ENCODE measurements around the gene RNF167. TPM values are rescaled to one million over a fixed set of nuclear protein-coding genes. Genes with fewer than 3 reads are reported as not detected.

RNF167 gene
- total RNA-seq = 119 and 125 TPM in 2 replicates

DNA sequence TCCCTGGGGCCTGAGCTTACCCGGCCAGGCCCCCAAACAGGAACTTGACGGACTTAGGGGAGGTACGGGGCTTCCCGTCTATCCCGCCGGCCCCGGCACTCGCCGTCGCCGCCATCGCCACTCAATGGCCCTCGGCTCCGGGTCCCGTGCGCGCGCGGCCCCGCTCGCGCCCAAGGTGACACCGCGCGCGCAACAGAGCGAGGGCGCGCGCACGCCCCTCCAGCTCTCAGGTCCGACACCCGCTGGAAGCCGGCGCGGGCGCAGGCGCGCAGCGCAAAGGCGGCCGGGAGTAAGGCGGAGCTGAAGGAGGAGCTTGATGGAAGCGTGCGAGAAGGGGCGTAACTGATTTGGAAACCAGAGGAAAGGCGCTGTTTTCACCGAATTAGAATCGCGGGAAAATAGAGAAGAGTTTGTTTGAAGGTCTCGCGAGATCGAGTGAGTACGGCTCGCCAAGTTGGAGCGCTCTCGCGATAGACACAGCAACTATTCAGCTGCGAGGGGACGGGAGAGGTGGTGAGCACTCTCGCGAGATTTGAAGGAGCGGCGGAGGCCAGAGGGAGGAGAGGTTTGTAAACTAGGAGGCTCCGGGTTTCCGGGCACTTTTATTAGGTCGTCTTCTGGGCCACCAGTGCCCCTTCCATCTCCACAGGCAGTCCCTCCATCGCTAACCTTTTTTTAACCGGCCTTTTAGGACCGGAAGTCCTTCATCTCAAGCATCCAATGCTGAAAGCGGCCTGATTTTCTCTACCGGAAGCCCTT is at the start of gene RNF167, which contains the start of gene SLC25A11:
RNF167 (plus strand) TSS at position 473 of the 759 bp plus-strand sequence. CDS start 642 bp downstream, outside the sequence.
SLC25A11 (minus strand) TSS at position 251 of the 759 bp plus-strand sequence; CDS start at position 115, 136 bp downstream.
- peak within 1 kb of the TSS; percentile 92 for H3K27ac Mint-ChIP-seq
- DNase-seq = peak; percentile 100
- peaks cover 52% of the 10 kb centered on the region for H3K4me1 Mint-ChIP-seq
- no peaks in the 10 kb centered on the region for H3K27me3 Mint-ChIP-seq
- intact Hi-C loops (cut with micrococcal nuclease) = loop anchor here (1.0 to 10.0 kb wide), 4 partner anchors 8 to 575 kb away; partner anchors contain the start of genes CHRNE, NUP88, PFN1 and UBE2G1
- no peaks in the 10 kb centered on the region for H3K9me3 Mint-ChIP-seq
- peaks cover 72% of the 10 kb centered on the region for H3K36me3 Mint-ChIP-seq (ENCODE audit: low read depth)
- peak within 1 kb of the TSS; percentile 95 for H3K4me3 Mint-ChIP-seq

DNA sequence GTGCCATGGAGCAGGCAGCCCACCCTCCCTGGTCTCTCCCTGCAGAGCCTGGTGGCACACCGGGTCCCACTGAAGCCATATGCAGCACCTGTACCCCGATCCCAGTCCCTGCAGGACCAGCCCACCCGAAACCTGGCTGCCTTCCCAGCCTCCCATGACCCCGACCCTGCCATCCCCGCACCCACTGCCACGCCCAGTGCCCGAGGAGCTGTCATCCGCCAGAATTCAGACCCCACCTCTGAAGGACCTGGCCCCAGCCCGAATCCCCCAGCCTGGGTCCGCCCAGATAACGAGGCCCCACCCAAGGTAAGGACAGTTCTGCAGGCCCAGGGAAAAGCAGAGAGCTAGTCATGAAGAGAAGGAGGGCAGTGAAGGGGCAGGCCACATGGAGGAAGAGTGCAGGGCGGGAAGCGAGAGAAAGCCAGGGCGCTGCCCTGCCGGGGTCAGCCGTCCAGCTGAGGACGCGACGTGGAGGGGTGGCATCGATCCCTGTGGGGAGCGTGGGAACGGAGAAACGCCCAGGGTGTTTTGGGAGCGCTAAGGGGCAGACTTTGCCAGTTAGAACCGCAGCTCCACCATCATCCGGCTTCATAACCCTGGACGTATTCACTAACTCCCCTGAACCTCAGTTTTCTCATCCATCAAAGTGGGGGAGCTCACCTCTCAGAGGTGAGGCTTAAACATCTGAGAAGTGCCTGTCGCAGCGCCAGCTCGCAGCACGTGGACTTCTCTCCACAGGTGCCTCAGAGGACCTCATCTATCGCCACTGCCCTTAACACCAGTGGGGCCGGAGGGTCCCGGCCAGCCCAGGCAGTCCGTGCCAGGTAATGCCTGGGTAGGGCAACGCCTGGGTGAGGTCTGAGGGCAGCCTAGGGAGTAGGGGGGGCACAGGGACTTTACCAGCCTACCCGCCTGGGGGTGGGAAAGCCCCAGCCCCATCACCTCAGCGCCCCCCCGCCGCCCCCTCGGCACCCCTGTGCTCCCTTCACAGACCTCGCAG is 48.4 kb upstream of the RNF167 start:
- H3K36me3 Mint-ChIP-seq (ENCODE audit: low read depth) = peaks cover 41% of the 10 kb centered on the region

DNA sequence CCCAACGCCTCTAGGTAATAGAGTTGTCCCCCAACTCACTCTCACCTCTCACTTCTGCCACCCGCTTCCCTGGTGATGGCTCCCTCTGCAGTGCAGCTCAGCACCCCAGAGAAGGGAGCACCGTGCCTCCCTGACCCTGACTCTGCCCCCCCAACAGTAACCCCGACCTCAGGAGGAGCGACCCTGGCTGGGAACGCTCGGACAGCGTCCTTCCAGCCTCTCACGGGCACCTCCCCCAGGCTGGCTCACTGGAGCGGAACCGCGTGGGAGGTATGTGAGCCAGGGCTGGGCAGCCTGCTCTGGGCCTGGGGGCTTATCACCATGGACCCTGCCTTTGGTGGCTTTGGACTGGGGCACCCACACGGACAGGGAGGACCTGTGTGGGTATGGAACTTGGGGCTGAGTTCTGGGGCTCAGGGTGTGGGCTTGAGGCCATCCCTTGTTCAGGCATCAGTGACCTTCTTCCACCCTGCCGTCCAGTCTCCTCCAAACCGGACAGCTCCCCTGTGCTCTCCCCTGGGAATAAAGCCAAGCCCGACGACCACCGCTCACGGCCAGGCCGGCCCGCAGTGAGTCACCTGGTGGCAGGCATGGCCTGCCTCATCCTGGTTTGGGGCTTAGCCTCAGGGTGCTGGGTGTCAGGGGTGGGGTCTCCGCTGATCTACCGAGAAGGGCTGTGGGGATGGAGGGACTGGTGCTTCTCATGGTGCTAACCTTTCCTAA is 47.4 kb upstream of the RNF167 start:
- no peaks in the 10 kb centered on the region for H3K27me3 Mint-ChIP-seq
- H3K9me3 Mint-ChIP-seq = no peaks in the 10 kb centered on the region
- intact Hi-C loops (cut with micrococcal nuclease) = no loop called here
- H3K27ac Mint-ChIP-seq = no peak overlapping the region
- no peaks in the 10 kb centered on the region for H3K4me1 Mint-ChIP-seq
- H3K36me3 Mint-ChIP-seq (ENCODE audit: low read depth) = peaks cover 34% of the 10 kb centered on the region
- no peak overlapping the region for H3K4me3 Mint-ChIP-seq
- no peak for DNase-seq

More for the DNA sequence above, 48.4 kb upstream of the RNF167 start:
- intact Hi-C loops (cut with micrococcal nuclease) = no loop called here
- H3K4me3 Mint-ChIP-seq = no peak overlapping the region
- H3K4me1 Mint-ChIP-seq = no peaks in the 10 kb centered on the region
- no peaks in the 10 kb centered on the region for H3K27me3 Mint-ChIP-seq
- H3K9me3 Mint-ChIP-seq = no peaks in the 10 kb centered on the region
- DNase-seq = no peak
- no peak overlapping the region for H3K27ac Mint-ChIP-seq

DNA sequence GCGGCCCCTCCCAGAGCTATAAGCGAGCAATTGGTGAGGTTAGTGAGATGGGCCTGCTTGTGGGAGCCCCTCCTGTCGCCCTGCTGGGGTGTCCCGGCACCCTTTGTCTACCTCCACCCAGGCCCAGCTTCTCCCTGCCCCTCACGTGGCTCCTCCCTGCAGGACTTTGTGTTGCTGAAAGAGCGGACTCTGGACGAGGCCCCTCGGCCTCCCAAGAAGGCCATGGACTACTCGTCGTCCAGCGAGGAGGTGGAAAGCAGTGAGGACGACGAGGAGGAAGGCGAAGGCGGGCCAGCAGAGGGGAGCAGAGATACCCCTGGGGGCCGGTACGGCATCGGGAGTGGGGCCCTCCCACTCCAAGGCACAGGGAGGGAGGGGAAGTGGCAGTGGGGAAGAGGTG is 46.8 kb upstream of the RNF167 start:
- no peak for DNase-seq
- no peaks in the 10 kb centered on the region for H3K9me3 Mint-ChIP-seq
- intact Hi-C loops (cut with micrococcal nuclease) = no loop called here
- H3K27me3 Mint-ChIP-seq = no peaks in the 10 kb centered on the region
- peaks cover 32% of the 10 kb centered on the region for H3K36me3 Mint-ChIP-seq (ENCODE audit: low read depth)
- H3K27ac Mint-ChIP-seq = no peak overlapping the region
- H3K4me1 Mint-ChIP-seq = no peaks in the 10 kb centered on the region
- no peak overlapping the region for H3K4me3 Mint-ChIP-seq

DNA sequence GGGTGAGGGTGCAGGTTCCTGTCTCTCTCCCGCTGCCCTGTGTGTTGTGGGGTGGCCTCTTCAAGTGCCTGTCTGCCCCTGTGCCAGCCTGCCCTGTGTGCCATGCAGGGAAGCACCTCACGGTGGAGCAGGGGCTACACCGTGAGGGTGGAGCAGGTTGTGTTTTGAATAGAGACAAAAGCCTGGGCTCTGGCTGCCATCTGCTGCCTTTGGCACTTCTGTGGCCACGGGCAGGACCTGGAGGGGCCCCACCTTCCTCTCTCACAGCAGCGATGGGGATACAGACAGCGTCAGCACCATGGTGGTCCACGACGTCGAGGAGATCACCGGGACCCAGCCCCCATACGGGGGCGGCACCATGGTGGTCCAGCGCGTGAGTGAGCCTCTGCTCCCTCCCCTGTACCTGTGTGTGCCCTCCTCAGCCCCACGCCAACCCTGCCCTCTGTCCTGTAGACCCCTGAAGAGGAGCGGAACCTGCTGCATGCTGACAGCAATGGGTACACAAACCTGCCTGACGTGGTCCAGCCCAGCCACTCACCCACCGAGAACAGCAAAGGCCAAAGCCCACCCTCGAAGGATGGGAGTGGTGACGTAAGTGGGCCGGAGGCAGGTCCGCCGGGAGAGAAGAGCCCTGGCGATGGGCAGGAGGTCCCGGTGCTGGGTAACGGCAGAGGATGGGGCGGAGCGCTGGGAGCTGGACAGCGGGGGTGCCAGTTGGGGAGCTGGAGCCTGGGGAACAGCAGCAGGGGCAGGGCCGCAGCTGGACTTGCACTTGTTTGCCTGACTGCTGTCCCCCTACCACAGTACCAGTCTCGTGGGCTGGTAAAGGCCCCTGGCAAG is 46.1 kb upstream of the RNF167 start:
- no peaks in the 10 kb centered on the region for H3K27me3 Mint-ChIP-seq
- H3K4me3 Mint-ChIP-seq = no peak overlapping the region
- peaks cover 31% of the 10 kb centered on the region for H3K36me3 Mint-ChIP-seq (ENCODE audit: low read depth)
- H3K9me3 Mint-ChIP-seq = no peaks in the 10 kb centered on the region
- peaks cover 3% of the 10 kb centered on the region for H3K4me1 Mint-ChIP-seq
- intact Hi-C loops (cut with micrococcal nuclease) = no loop called here
- no peak for DNase-seq
- no peak overlapping the region for H3K27ac Mint-ChIP-seq

DNA sequence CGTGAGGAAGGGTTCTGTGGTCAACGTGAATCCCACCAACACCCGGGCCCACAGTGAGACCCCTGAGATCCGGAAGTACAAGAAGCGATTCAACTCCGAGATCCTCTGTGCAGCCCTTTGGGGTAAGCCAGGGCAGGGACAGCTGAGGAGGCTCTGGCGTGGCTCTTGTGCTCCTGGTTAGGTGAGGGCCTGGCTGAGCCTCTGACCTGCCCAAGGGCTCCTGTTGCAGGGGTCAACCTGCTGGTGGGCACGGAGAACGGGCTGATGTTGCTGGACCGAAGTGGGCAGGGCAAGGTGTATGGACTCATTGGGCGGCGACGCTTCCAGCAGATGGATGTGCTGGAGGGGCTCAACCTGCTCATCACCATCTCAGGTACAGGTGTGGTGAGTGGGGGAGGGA is 44.9 kb upstream of the RNF167 start:
- Mint-ChIP-seq H3K4me1 (peaks cover 9% of the 10 kb centered on the region), H3K36me3 (ENCODE audit: low read depth) (peaks cover 28% of the 10 kb centered on the region)

DNA sequence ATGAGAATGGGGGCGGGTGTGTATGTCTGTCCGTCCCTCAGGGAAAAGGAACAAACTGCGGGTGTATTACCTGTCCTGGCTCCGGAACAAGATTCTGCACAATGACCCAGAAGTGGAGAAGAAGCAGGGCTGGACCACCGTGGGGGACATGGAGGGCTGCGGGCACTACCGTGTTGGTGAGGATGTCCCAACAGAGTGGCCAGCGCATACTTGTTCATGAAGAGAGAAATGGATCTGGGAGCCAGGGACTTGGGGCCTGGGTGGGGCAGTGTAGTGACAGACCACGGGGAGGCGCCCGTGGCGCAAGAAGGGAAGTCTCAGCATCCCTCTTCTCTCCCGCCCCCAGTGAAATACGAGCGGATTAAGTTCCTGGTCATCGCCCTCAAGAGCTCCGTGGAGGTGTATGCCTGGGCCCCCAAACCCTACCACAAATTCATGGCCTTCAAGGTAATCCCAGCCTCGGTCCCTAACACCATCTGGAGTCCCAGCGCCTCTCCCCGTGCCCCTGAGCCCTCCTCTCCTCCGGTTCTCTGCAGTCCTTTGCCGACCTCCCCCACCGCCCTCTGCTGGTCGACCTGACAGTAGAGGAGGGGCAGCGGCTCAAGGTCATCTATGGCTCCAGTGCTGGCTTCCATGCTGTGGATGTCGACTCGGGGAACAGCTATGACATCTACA is 44.3 kb upstream of the RNF167 start:
- no peak for DNase-seq
- H3K4me3 Mint-ChIP-seq = no peak overlapping the region
- peaks cover 9% of the 10 kb centered on the region for H3K4me1 Mint-ChIP-seq
- H3K36me3 Mint-ChIP-seq (ENCODE audit: low read depth) = peaks cover 26% of the 10 kb centered on the region
- H3K9me3 Mint-ChIP-seq = no peaks in the 10 kb centered on the region
- no peak overlapping the region for H3K27ac Mint-ChIP-seq
- intact Hi-C loops (cut with micrococcal nuclease) = no loop called here
- peaks cover 3% of the 10 kb centered on the region for H3K27me3 Mint-ChIP-seq

More for the DNA sequence above, 44.9 kb upstream of the RNF167 start:
- Mint-ChIP-seq H3K27ac (no peak overlapping the region), H3K27me3 (peaks cover 3% of the 10 kb centered on the region), H3K4me3 (no peak overlapping the region), H3K9me3 (no peaks in the 10 kb centered on the region)
- intact Hi-C loops (cut with micrococcal nuclease) = no loop called here
- no peak for DNase-seq

DNA sequence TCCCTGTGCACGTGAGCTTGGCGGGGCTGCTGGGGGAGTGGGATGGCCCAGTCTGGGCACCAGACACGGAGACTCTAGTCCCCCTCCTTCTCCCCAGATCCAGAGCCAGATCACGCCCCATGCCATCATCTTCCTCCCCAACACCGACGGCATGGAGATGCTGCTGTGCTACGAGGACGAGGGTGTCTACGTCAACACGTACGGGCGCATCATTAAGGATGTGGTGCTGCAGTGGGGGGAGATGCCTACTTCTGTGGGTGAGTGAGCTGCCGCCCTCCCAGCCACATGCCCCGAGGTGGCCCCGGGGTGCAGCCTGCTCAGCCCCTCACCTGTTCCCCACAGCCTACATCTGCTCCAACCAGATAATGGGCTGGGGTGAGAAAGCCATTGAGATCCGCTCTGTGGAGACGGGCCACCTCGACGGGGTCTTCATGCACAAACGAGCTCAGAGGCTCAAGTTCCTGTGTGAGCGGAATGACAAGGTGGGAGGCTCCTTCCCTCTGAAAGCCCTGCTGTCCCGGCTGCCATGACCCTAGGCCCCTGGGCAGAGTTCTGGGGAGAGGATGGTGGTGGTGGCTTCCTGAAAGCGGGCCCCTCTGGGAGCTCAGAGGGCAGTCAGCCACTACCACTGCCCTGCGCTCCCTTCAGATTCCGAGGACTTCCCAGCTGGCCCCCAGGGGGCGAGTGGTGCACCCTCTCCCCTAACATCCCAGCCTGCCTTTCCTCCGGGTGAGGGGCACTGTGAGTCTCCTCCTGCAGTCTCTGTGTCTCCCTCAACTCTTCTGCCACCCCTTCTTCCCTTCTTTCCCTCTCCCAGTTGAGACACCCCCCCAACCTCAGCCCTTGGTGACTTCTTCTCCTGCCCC is 43.5 kb upstream of the RNF167 start:
- Mint-ChIP-seq H3K4me3 (no peak overlapping the region), H3K9me3 (no peaks in the 10 kb centered on the region), H3K36me3 (ENCODE audit: low read depth) (peaks cover 21% of the 10 kb centered on the region), H3K4me1 (peaks cover 9% of the 10 kb centered on the region), H3K27me3 (peaks cover 3% of the 10 kb centered on the region), H3K27ac (no peak overlapping the region)
- no peak for DNase-seq
- intact Hi-C loops (cut with micrococcal nuclease) = no loop called here

DNA sequence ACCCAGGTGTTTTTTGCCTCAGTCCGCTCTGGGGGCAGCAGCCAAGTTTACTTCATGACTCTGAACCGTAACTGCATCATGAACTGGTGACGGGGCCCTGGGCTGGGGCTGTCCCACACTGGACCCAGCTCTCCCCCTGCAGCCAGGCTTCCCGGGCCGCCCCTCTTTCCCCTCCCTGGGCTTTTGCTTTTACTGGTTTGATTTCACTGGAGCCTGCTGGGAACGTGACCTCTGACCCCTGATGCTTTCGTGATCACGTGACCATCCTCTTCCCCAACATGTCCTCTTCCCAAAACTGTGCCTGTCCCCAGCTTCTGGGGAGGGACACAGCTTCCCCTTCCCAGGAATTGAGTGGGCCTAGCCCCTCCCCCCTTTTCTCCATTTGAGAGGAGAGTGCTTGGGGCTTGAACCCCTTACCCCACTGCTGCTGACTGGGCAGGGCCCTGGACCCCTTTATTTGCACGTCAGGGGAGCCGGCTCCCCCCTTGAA is 42.8 kb upstream of the RNF167 start:
- H3K36me3 Mint-ChIP-seq (ENCODE audit: low read depth) = peaks cover 20% of the 10 kb centered on the region

DNA sequence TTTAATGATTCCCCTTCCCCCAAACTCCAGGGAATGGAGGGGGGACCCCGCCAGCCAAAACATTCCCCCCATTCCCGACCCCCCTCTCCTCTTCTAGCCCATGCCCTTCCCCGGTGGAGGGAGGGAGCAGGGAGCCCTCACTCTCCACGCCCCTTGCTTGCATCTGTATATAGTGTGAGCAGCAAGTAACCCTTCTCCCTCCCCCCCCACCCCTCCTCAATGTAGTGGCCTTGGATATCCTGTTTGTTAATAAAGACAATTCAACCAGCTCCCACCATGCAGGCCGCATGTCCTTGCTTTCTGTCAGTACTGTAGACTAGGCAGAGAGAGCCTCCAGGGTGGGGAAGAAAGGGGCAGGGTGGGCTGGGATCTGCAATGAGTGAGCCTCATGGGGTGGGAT is 42.3 kb upstream of the RNF167 start:
- Mint-ChIP-seq H3K4me3 (no peak overlapping the region), H3K36me3 (ENCODE audit: low read depth) (peaks cover 17% of the 10 kb centered on the region), H3K27me3 (peaks cover 3% of the 10 kb centered on the region), H3K27ac (no peak overlapping the region), H3K4me1 (peaks cover 13% of the 10 kb centered on the region), H3K9me3 (no peaks in the 10 kb centered on the region)
- no peak for DNase-seq
- intact Hi-C loops (cut with micrococcal nuclease) = no loop called here

More for the DNA sequence above, 42.8 kb upstream of the RNF167 start:
- H3K27me3 Mint-ChIP-seq = peaks cover 3% of the 10 kb centered on the region
- no peak overlapping the region for H3K27ac Mint-ChIP-seq
- H3K4me3 Mint-ChIP-seq = no peak overlapping the region
- H3K9me3 Mint-ChIP-seq = no peaks in the 10 kb centered on the region
- no peak for DNase-seq
- intact Hi-C loops (cut with micrococcal nuclease) = no loop called here
- H3K4me1 Mint-ChIP-seq = peaks cover 9% of the 10 kb centered on the region

DNA sequence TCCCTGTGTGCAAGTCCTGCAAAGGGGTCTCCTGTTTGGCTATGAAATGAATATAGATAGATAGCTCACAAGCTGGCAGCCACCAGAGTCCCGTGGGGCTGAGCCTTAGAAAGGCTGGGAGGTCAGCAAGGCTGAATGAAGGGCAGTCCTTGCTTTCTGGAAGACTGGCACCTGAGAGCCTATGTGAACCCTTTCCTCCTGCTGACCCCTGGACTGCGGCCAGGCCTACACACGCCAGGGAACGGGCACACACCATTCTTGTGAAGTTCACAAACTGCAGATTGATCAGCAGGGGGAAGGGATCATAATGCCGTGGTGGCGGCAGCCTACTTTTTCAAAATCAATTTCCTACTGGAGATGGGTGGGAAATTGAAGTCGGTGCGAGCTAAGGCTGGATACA is 41.7 kb upstream of the RNF167 start:
- DNase-seq = no peak
- Mint-ChIP-seq H3K4me3 (peak overlapping the region; percentile 53), H3K36me3 (ENCODE audit: low read depth) (peaks cover 14% of the 10 kb centered on the region), H3K9me3 (no peaks in the 10 kb centered on the region), H3K27ac (no peak overlapping the region), H3K4me1 (peaks cover 19% of the 10 kb centered on the region), H3K27me3 (peaks cover 3% of the 10 kb centered on the region)
- intact Hi-C loops (cut with micrococcal nuclease) = no loop called here
